Measurements from ENCODE around the gene RFNG.

Gene RFNG

DNA sequence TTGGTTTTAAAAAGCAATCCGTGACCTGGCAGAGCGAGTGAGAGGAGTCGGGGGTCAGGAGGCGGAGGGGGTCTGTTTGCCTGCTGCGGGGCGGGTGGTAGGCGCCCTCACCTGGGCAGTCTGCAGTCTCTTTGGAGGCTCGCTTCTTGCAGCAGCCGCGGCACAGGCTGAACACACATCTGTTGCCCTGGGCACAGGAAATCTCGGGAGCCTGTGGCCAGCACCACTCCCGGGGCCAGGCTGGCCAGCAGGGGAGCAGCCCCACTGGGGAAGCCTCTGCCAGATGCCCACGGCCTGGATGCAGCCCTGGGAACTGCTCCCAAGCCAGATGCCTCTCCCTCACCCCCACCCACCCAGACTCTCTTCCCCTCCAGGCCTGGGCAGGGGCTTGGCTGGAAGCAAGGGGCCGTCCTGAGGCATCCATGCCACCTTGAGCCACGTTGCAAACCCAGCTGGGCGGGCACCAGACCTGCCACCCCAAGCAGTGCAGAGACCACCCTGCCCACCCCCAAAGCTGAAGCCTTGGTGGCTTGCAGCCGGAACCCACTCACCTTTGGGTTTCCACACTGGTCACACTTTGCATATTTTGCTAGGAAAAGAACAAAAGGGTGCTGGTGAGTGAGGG is 6.7 kb upstream of the RFNG start:
- DNase-seq (ENCODE audit: low read depth) = no peak

DNA sequence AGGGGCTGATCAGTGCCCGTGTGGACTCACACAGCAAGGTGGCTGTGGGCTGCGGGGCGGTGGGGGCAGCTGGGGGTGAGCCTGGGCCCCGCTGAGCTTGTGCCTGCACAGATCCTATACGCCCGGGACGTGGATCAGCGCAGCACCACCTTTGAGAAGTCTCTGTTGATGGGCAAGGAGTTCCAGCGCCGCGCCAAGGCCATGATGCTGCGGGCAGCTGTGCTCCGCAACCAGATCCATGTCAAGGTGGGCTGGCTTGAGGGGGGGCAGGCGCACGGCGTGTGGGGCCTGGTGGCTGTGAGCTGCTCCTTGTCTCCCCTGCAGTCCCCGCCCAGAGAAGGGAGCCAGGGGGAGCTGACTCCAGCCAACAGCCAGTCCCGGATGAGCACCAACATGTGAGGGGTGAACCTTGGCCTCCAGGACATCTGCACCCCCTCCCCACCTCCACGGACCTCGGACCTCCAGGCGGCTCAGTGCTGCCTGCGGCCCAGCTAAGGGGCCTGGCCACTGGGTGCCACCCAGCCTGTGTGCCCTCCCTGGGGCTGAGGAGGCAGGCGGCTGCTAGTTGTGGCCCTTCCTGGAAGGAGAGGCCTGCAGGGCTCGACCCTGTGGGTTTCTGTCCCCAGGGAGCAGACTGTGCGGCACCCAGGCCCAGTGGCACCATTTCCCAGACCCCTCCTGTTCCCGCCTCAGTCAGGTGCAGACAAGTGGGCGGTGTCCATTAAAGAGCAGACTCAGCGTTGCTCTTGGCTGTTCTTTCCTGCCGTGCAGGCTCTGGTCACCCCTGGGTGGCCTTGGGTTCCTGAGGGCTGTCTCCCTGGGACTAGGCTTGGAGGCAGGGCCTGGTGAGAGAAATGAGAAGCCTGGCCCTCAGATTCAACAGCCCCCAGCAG is 5.4 kb upstream of the RFNG start:
- DNase-seq (ENCODE audit: low read depth) = no peak

DNA sequence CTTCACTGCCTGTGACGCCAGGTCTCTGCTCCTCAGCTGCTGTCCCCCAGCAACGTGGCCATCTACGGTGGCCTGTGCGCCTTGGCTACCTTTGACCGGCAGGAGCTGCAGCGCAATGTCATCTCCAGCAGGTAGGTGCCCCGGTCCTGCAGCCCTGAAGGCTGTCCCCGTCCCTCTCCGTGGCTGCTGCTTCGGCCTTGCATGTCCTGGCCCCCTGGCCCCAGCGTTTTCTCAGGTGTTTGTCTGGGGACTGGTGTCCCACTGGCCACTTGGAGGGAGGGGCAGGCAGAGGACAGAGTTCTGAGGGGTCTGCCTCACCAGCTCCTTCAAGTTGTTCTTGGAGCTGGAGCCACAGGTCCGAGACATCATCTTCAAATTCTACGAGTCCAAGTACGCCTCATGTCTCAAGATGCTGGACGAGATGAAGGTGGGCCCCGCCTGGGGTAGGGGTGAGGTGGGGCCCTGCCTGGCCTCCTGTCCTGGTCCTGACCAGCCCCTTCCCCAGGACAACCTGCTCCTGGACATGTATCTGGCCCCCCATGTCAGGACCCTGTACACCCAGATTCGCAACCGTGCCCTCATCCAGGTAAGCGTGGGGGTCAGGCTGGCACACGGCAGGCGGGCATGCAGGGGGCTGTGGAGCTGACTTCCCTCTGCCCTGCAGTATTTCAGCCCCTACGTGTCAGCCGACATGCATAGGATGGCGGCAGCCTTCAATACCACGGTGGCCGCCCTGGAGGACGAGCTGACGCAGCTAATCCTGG is 4.5 kb upstream of the RFNG start:
- DNase-seq (ENCODE audit: low read depth) = no peak

DNA sequence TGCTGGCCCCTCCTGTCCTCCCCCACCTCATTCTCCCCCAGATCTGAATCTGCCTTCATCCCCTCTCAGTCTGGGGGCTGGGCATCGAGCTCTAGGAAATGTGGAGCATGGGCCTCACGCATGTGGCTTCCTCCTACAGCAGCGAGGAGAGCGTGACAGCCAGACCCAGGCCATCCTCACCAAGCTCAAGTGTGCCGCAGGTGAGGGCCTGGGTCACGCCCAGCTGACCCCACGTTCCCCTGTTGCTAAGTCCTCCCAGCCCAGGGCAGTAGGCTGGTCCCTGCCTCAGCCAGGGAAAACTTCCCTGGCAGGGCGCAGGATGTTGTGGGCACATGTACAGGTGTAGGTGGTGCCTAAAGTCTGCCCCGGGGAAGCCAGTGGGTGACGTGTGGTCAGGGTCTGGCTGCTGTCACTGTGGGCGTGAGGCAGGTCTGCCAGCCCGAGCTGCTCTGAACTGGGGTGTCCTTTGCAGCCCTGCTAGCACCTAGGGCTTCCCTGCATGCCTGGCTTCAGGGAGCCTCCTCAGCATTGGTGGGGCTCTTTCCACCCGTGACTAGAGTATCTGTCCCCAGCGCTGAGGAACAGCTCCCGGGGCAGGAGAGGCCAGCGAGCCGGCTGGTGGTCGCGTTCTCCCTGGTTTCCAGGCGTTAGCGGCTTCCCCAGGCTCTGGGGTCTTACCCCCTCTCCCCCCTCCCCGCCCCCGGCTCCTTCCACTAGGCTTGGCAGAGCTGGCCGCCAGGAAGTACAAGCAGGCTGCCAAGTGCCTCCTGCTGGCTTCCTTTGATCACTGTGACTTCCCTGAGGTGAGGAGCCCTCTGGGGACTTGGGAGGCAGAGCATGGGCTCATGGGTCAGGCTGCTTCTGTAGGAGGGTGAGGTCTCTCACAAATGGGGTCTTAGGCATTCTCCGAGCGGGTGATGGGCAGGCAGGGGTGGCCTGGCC is 3.7 kb upstream of the RFNG start:
- DNase-seq (ENCODE audit: low read depth) = no peak

DNA sequence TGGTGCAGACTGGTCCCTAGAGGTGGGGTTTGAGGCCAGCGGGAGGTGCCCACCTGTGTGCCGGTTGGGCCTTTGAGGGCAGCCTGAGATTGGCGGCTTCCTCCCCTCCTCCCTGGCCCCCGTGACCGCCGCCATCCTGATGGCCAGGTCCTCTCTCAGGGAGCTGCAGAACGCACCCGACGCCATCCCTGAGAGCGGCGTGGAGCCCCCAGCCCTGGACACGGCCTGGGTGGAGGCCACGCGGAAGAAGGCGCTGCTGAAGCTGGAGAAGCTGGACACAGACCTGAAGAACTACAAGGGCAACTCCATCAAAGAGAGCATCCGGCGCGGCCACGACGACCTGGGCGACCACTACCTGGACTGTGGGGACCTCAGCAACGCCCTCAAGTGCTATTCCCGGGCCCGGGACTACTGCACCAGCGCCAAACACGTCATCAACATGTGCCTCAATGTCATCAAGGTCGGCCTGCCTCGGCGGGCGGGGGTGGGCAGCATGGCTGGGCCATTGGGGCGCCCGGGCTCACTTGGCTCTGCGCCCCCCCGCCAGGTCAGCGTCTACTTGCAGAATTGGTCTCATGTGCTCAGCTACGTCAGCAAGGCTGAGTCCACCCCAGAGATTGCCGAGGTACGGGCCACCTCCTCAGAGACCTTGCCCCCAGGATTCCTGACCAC is 2.9 kb upstream of the RFNG start:
- no peak for DNase-seq (ENCODE audit: low read depth)

DNA sequence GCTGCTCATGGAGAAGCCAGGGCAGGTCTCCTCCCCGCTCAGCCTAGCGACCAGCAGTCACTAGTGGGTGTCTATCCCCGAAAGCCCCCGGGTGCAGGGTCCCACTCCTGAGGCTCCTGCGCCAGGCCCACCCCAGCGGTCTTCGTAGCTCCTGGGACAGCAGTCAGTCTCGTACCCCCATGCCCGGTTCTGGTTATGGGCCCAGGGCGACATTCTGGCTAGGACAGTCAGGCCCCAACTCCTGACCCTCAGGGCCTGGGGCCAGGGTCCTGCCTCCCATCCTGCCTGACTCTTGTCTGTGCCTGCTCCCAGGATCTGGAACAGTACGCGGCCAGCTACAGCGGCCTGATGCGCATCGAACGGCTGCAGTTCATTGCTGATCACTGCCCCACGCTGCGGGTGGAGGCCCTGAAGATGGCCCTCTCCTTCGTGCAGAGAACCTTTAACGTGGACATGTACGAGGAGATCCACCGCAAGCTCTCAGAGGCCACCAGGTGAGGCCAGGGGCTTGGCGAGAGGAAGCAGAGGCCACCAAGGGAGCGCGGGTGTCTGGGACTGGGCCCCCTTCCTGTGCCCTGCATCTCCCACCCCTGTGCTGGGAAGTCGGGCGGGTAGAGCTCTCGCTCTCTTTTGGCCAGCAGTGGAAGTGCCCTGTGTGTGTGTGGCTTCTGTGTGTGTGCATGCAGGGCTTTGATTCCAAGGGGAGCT is 2.1 kb upstream of the RFNG start:
- no peak for DNase-seq (ENCODE audit: low read depth)

- DNase-seq (ENCODE audit: low read depth) = no peak
Measured at GRCh38 chr17:82053130-82053529, 1.5 kb upstream of the RFNG start.

GRCh38 chr17:82052638-82053059 is 1.0 kb upstream of the RFNG start:
- DNase-seq (ENCODE audit: low read depth) = no peak

- DNase-seq (ENCODE audit: low read depth) = no peak
Measured at GRCh38 chr17:82050761-82051641, 610 bp downstream of the RFNG start.

DNA sequence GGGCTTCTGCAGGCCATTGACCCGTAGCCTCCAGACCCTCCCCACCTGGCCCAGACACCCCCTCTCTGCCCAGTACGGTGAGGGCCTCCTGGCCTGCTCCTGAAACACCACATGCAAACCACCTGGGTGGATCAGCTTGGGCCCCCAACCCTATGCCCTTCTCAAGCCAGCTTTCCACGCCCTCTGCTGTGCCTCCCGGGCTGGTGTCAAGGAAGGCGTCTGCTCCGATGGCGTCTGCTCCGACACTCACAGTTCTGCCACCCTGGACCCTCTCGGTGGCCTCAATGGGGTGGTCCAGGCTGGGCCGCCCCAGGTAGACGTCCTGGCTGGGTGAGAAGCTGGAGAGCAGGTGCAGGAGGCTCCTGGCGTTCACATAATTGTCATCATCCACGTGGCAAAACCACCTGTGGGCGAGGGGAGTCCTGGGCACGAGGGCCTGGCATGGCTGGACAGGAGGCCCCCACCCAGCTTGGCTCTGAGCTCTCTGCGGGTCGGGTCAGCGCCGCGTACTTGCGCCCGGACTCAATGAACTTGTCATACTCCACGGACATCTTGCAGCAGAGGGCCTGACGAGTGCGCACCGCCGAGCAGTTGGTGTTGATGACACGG is 1.4 kb downstream of the RFNG start:
- DNase-seq (ENCODE audit: low read depth) = no peak

DNA sequence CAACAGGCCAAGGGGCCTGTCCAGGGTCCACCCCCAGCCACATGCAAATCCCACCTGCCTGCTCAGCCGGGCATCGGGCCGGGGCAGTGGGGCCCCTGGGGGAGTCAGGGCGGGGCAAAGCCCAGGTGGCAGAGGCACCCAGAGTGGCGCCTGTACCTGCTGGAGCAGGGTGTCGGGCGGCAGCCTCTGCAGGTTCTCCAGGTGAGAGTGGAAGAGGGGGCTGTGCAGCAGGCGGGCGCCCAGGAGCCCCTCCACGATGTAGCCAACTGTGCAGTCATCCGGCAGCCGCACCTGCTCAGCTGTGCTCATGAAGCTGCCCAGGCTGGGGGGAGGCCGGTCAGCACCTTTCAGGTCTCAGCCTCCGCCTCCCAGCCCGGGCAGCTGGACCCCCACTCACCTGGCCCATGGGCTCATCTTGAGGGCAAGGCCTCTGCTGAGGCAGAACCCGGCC is 2.1 kb downstream of the RFNG start:
- no peak for DNase-seq (ENCODE audit: low read depth)

- no peak for DNase-seq (ENCODE audit: low read depth)
Measured at GRCh38 chr17:82049106-82049505, 2.5 kb downstream of the RFNG start.

- no peak for DNase-seq (ENCODE audit: low read depth)
Measured at GRCh38 chr17:82048571-82048971, 3.0 kb downstream of the RFNG start.

DNA sequence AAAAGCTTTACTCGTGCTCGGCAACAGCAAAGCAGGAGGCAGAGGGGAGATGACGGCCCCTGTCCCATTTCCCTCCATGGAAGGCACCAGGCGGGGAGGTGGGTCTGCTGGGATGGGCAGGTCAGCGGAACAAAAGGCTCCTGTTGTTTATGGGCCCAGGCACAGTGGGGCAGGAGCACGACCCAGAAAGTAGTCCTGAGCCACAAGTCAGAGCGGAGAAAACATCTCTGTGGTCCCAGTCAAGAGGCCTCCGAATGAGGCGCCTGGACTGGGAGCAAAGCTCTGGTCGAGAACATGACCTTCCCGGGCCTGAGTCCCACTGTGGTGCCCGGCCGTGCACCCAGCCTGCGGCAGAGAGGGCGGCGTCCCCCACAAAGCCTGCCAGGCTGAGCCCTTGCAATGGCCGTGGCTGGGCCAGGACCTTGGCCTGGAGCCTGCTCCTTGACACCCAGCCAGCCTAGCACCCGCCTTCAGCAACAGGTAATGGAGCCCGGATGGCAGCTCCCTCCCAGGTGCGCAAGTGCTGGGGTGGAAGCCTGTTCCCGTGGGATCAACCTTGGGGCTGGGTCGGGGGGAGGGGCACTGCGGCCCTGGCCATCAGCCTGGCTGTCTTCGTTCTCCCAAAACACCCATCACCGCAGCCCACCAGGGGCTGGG is 3.6 kb downstream of the RFNG start:
- no peak for DNase-seq (ENCODE audit: low read depth)

DNA sequence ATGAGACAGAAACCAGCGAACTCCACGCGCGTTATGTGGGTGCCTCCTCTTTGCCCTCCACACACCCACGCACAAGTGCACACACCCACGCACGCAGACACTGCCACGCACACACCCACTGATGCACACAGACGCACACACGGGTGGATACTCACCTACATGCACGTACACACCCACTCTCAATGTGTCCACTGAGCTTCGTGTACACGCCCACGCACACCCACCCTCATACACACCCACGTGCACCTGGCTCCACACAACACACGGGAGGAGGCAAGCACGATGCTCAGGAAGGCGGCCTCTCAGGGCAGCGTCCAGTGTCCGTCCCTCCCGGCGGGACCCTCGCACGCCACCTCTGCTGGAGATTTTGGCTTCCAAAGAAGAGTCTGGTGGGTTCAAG is 4.2 kb downstream of the RFNG start:
- no peak for DNase-seq (ENCODE audit: low read depth)

GRCh38 chr17:82046903-82047302 is 4.7 kb downstream of the RFNG start:
- no peak for DNase-seq (ENCODE audit: low read depth)

- DNase-seq (ENCODE audit: low read depth) = no peak
Measured at GRCh38 chr17:82045936-82046484, 5.6 kb downstream of the RFNG start.

DNA sequence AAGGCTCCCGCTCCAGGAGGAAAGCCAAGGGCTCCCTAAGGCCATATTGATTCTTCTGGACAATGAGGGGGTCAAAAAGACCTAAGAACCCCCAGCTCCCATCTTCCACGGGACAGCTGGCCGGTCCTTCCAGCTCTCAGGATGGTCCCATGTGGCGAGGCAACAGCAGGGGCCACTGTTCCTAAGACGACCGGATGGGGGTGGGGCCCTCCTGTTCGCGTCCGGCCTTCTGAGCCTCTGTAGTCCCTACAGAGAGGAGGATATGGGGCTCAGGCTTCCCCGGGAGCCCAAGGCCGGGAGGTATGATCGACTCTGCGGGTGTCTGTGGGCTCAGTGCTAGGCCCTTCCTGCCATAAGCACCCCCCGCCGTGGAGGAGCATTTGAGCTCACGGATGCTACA is 8.1 kb downstream of the RFNG start:
- no peak for DNase-seq (ENCODE audit: low read depth)
